PC-3 (cell line): ENCODE results near the gene RNF11. TPM values are rescaled to one million over a fixed set of nuclear protein-coding genes. Genes with fewer than 3 reads are reported as not detected.

Experiments
- ATAC-seq: fragments of 200-7000 bp; cut with Tn5 transposase; 2 replicates; pipeline ENCODE4 v1.9.1; 2020; ENCODE audit warnings: mild to moderate bottlenecking, moderate library complexity
- BruUV-seq: library from RNA; stranded (reverse); fragments of 400-500 nt; replicated peaks from 2 replicates; lab custom pipeline; 2021; lab: Mats Ljungman, UMichigan
- CTCF ChIA-PET: fragments of 300-600 bp; sonication (Branson Sonifier 250); formaldehyde crosslinking; loops from one replicate; lab custom pipeline; 2022; ENCODE audit warnings: antibody characterized with exemption; lab: Charles Lee
- POLR2A ChIA-PET: fragments of 300-600 bp; sonication (Branson Sonifier 250); formaldehyde crosslinking; loops from one replicate; lab custom pipeline; 2022; ENCODE audit warnings: antibody characterized with exemption; ENCODE audit not compliant: unreplicated experiment; lab: Charles Lee
- DNase-seq: peaks from one replicate; pipeline ENCODE4 v3.0.0-alpha.2; 2015
- H2AFZ ChIP-seq: fragments of 300-600 bp; sonication (generic); 2 replicates; pipeline ENCODE4 v1.6.0; 2016; ENCODE audit warnings: antibody characterized with exemption, low read length
- H3F3A ChIP-seq: fragments of 300-600 bp; sonication (generic); one replicate; pipeline ENCODE4 v1.6.0; 2017; ENCODE audit warnings: antibody characterized with exemption, low read length, control low read depth, mild to moderate bottlenecking; ENCODE audit not compliant: unreplicated experiment
- H3K27ac ChIP-seq: fragments of 300-600 bp; sonication (generic); 2 replicates; pipeline ENCODE4 v1.5.1; 2016; ENCODE audit warnings: mild to moderate bottlenecking, low read length
- H3K27me3 ChIP-seq: fragments of 300-600 bp; sonication (generic); 2 replicates; pipeline ENCODE4 v1.6.1; 2016; ENCODE audit warnings: low read length, mixed read lengths
- H3K36me3 ChIP-seq: fragments of 300-600 bp; sonication (generic); 2 replicates; pipeline ENCODE4 v1.6.1; 2016; ENCODE audit warnings: low read depth, mixed run types, low read length, mixed read lengths
- H3K4me1 ChIP-seq: fragments of 300-600 bp; sonication (generic); 2 replicates; pipeline ENCODE4 v1.5.1; 2016; ENCODE audit warnings: low read length; ENCODE audit not compliant: insufficient read depth
- H3K4me2 ChIP-seq: fragments of 300-600 bp; sonication (generic); 2 replicates; pipeline ENCODE4 v1.6.0; 2016; ENCODE audit warnings: low read length
- H3K4me3 ChIP-seq: fragments of 300-600 bp; sonication (generic); 2 replicates; pipeline ENCODE4 v1.5.1; 2016; ENCODE audit warnings: mild to moderate bottlenecking, low read length, mixed read lengths
- H3K79me2 ChIP-seq: fragments of 300-600 bp; sonication (generic); 2 replicates; pipeline ENCODE4 v1.6.1; 2017; ENCODE audit warnings: low read length, mixed read lengths
- H3K9ac ChIP-seq: fragments of 300-600 bp; sonication (generic); 2 replicates; pipeline ENCODE4 v1.6.0; 2016; ENCODE audit warnings: mild to moderate bottlenecking, low read length
- H3K9me2 ChIP-seq: fragments of 300-600 bp; sonication (generic); replicated peaks from 2 replicates; pipeline ENCODE4 v1.6.1; 2016; ENCODE audit warnings: mixed run types, low read length, mixed read lengths
- H3K9me3 ChIP-seq: fragments of 300-600 bp; sonication (generic); 2 replicates; pipeline ENCODE4 v1.6.1; 2016; ENCODE audit warnings: low read length, mixed read lengths
- H4K20me1 ChIP-seq: fragments of 300-600 bp; sonication (generic); 2 replicates; pipeline ENCODE4 v1.6.1; 2016; ENCODE audit warnings: low read length, mixed read lengths
- CTCF ChIP-seq: fragments of 300-600 bp; sonication (generic); conservative IDR thresholded peaks from 2 replicates; pipeline ENCODE4 v1.5.1; 2017; ENCODE audit warnings: antibody characterized with exemption, low read depth, mild to moderate bottlenecking, low read length
- EZH2 ChIP-seq: fragments of 300-600 bp; sonication (generic); IDR thresholded peaks from one replicate; pipeline ENCODE4 v1.6.1; 2017; ENCODE audit warnings: antibody characterized with exemption, mild to moderate bottlenecking, low read length; ENCODE audit not compliant: unreplicated experiment
- EZH2phosphoT487 ChIP-seq: fragments of 300-600 bp; sonication (generic); IDR thresholded peaks from 2 replicates; pipeline ENCODE4 v1.6.1; 2018; ENCODE audit warnings: mild to moderate bottlenecking, antibody characterized with exemption, low read length, borderline replicate concordance
- intact Hi-C: fragments of 100-400 bp; cut with micrococcal nuclease; formaldehyde crosslinking; loops from 2 replicates; pipeline ENCODE4 v1.9.0; 2023
- total RNA-seq: library from RNA; depleted of rRNA; stranded (reverse); fragments of >200 nt; gene quantifications from 2 replicates; pipeline ENCODE4 v1.2.3, GENCODE V29; 2014

The RNF11 gene
- total RNA-seq, 1 experiment from 2014 or later: 169 TPM

GRCh38 chr1:51282605-51283004 is 46.5 kb downstream of the RNF11 start:
- CTCF ChIA-PET: no interaction called here
- no peak for ATAC-seq
- H3K79me2 ChIP-seq: no peaks in the 10 kb centered on the region

GRCh38 chr1:51283979-51284378 is 47.9 kb downstream of the RNF11 start:
- H3K9ac ChIP-seq: no peak overlapping the region
- intact Hi-C loops: no loop called here
- no peaks in the 10 kb centered on the region; the same call in 1 of the 2 replicates for H3K36me3 ChIP-seq
- TF ChIP-seq CTCF (no peak), EZH2phosphoT487 (no peak), EZH2 (no peak)
- H3F3A ChIP-seq: no peaks in the 10 kb centered on the region
- CTCF ChIA-PET: no interaction called here
- BruUV-seq: no TSS peak
- no peaks in the 10 kb centered on the region for H3K9me3 ChIP-seq
- H3K27me3 ChIP-seq: no peaks in the 10 kb centered on the region
- H3K27ac ChIP-seq: no peak overlapping the region
- no peak overlapping the region for H3K4me2 ChIP-seq
- no peaks in the 10 kb centered on the region for H3K4me1 ChIP-seq
- H4K20me1 ChIP-seq: no peaks in the 10 kb centered on the region
- H3K79me2 ChIP-seq: no peaks in the 10 kb centered on the region
- POLR2A ChIA-PET: no interaction called here
- H3K9me2 ChIP-seq: no peaks in the 10 kb centered on the region
- DNase-seq (no peak), ATAC-seq (no peak)
- no peak overlapping the region for H3K4me3 ChIP-seq
- no peak overlapping the region for H2AFZ ChIP-seq

More at GRCh38 chr1:51282605-51283004, 46.5 kb downstream of the RNF11 start:
- H3K4me3 ChIP-seq: no peak overlapping the region
- H3F3A ChIP-seq: no peaks in the 10 kb centered on the region
- H3K9ac ChIP-seq: no peak overlapping the region
- DNase-seq: no peak
- no peaks in the 10 kb centered on the region for H3K9me3 ChIP-seq
- no peak for TF ChIP-seq EZH2
- no peak for TF ChIP-seq CTCF
- TF ChIP-seq EZH2phosphoT487: no peak
- H3K4me2 ChIP-seq: no peak overlapping the region
- H3K27me3 ChIP-seq: no peaks in the 10 kb centered on the region
- no peaks in the 10 kb centered on the region; the same call in 1 of the 2 replicates for H3K36me3 ChIP-seq
- H3K9me2 ChIP-seq: no peaks in the 10 kb centered on the region
- intact Hi-C loops: no loop called here
- no peaks in the 10 kb centered on the region for H4K20me1 ChIP-seq
- H3K27ac ChIP-seq: no peak overlapping the region
- H2AFZ ChIP-seq: no peak overlapping the region
- BruUV-seq: no TSS peak
- no peaks in the 10 kb centered on the region for H3K4me1 ChIP-seq
- POLR2A ChIA-PET: no interaction called here

- no peak for DNase-seq
- H3K27ac ChIP-seq: no peak overlapping the region
- H4K20me1 ChIP-seq: no peaks in the 10 kb centered on the region
- ATAC-seq: no peak
- BruUV-seq: no TSS peak
- ChIA-PET POLR2A (no interaction called here), CTCF (no interaction called here)
- H3K36me3 ChIP-seq: no peaks in the 10 kb centered on the region
- no peaks in the 10 kb centered on the region for H3K4me1 ChIP-seq
- no peaks in the 10 kb centered on the region for H3K9me2 ChIP-seq
- no peaks in the 10 kb centered on the region for H3K9me3 ChIP-seq
- no peak for TF ChIP-seq EZH2phosphoT487
- TF ChIP-seq EZH2: no peak
- TF ChIP-seq CTCF: no peak
- no peak overlapping the region for H3K4me2 ChIP-seq
- no peaks in the 10 kb centered on the region for H3F3A ChIP-seq
- intact Hi-C loops: no loop called here
- H3K79me2 ChIP-seq: no peaks in the 10 kb centered on the region
- H3K9ac ChIP-seq: no peak overlapping the region
- no peak overlapping the region for H2AFZ ChIP-seq
- H3K27me3 ChIP-seq: no peaks in the 10 kb centered on the region
- H3K4me3 ChIP-seq: no peak overlapping the region
These were observed 48.4 kb downstream of the RNF11 start for GRCh38 chr1:51284487-51284954.
